HepG2 (cell line): ENCODE measurements around the gene GPLD1. TPM values are rescaled to one million over a fixed set of nuclear protein-coding genes. Genes with fewer than 3 reads are reported as not detected.

ENCODE experiments used
- CEBPB ChIP-seq: IDR thresholded peaks from 2 replicates; pipeline ENCODE4 v1.6.1; 2011; ENCODE audit warnings: low read depth, low read length, improper control_type of control experiment, borderline replicate concordance
- ELF1 ChIP-seq: sonication (generic); formaldehyde crosslinking; IDR thresholded peaks from 2 replicates; pipeline ENCODE4 v1.4.0; 2020; ENCODE audit warnings: missing genetic modification reagents
- IRF9 ChIP-seq: sonication (generic); formaldehyde crosslinking; IDR thresholded peaks from 2 replicates; pipeline ENCODE4 v1.8.0; 2022; ENCODE audit warnings: missing genetic modification reagents, mild to moderate bottlenecking, borderline replicate concordance
- PLSCR1 ChIP-seq: sonication (generic); formaldehyde crosslinking; IDR thresholded peaks from 2 replicates; pipeline ENCODE4 v1.5.0; 2020; ENCODE audit warnings: missing genetic modification reagents, mild to moderate bottlenecking, borderline replicate concordance
- SKI ChIP-seq: fragments of 450-650 bp; IDR thresholded peaks from one replicate; pipeline ENCODE4 v1.6.1; 2018; ENCODE audit warnings: mild to moderate bottlenecking; ENCODE audit not compliant: partially characterized antibody
- USF2 ChIP-seq, 2 experiments: sonication (generic) in 1 of 2; formaldehyde crosslinking in 1 of 2; IDR thresholded peaks; 2 replicates each; pipeline versions ENCODE4 v1.5.1 to v1.6.1; 2011 to 2020; ENCODE audit warnings: borderline replicate concordance in 1 of 2, low read depth in 1 of 2, low read length in 1 of 2, mild to moderate bottlenecking in 1 of 2, missing genetic modification reagents in 1 of 2, moderate library complexity in 1 of 2
- ZBTB46 ChIP-seq: sonication (generic); formaldehyde crosslinking; IDR thresholded peaks from 2 replicates; pipeline ENCODE4 v1.4.0; 2020; ENCODE audit warnings: mild to moderate bottlenecking, missing genetic modification reagents, borderline replicate concordance
- ZHX2 ChIP-seq, 2 experiments: sonication (generic) in 1 of 2; formaldehyde crosslinking in 1 of 2; IDR thresholded peaks; 2 replicates each; pipeline versions ENCODE4 v1.6.1 to v1.9.0; 2014 to 2022; ENCODE audit warnings: antibody characterized with exemption in 1 of 2, borderline replicate concordance in 1 of 2, inconsistent platforms in 1 of 2, low read depth in 1 of 2, missing genetic modification reagents in 1 of 2
- ZNF292 ChIP-seq: sonication (generic); formaldehyde crosslinking; IDR thresholded peaks from 2 replicates; pipeline ENCODE4 v1.8.1; 2022; ENCODE audit warnings: mild to moderate bottlenecking, low read depth, missing genetic modification reagents, borderline replicate concordance
- ZNF333 ChIP-seq: sonication (generic); formaldehyde crosslinking; IDR thresholded peaks from 2 replicates; pipeline ENCODE4 v1.4.0; 2020; ENCODE audit warnings: mild to moderate bottlenecking, missing genetic modification reagents, borderline replicate concordance
- ZNF746 ChIP-seq: sonication (generic); formaldehyde crosslinking; IDR thresholded peaks from 2 replicates; pipeline ENCODE4 v1.8.0; 2022; ENCODE audit warnings: mild to moderate bottlenecking, missing genetic modification reagents
- ZSCAN22 ChIP-seq: sonication (generic); formaldehyde crosslinking; IDR thresholded peaks from 2 replicates; pipeline ENCODE4 v1.4.0; 2020; ENCODE audit warnings: mild to moderate bottlenecking, missing genetic modification reagents
- polyA plus RNA-seq, 8 experiments: library from polyadenylated mRNA; depleted of rRNA in 3 of 8; stranded (reverse) in 7 of 8; unstranded in 1 of 8; fragments of >200 nt; fragmentation: Illumina TruSeq in 4 of 8; extraction: Trizol in 4 of 8; gene quantifications; 2 replicates each; pipeline versions ENCODE4 v1.2.1 to v1.2.3, GENCODE V29; 2011 to 2016; ENCODE audit warnings: low read depth in 4 of 8, missing spikeins in 1 of 8, mixed read lengths in 1 of 8; ENCODE audit not compliant: insufficient read depth in 1 of 8
- total RNA-seq, 5 experiments: library from RNA; depleted of rRNA; stranded (reverse); fragments of >200 nt; fragmentation: Illumina TruSeq; extraction: Trizol; gene quantifications; 2 replicates each; pipeline ENCODE4 v1.2.3, GENCODE V29; 2016; ENCODE audit warnings: low read depth in 1 of 5

Gene GPLD1
- total and polyA plus RNA-seq, 2 of the 13 experiments (the other 11 are each of a cell fraction or from before 2014, with no cell fraction given) = 6.2 to 7.6 TPM

GRCh38 chr6:24385536-24386269 lies 103.7 kb downstream of the GPLD1 start (continued):
- 0 out of 2 replicates have a peak, but pooled peaks have one; percentile 61 for TF ChIP-seq ZBTB46
- TF ChIP-seq ELF1 = no peak; the same call in 1 of the 2 replicates
- TF ChIP-seq ZNF746 (CRISPR knock-in tag) = peak; percentile 43; the same call in 1 of the 2 replicates
- no peak for TF ChIP-seq ZNF333
- TF ChIP-seq ZNF292 (CRISPR knock-in tag) = peak; percentile 67
- 0 out of 2 replicates have a peak, but pooled peaks have one; percentile 61 for TF ChIP-seq ZSCAN22
- TF ChIP-seq USF2 (IDR thresholded peaks at IDR 0.05; ENCODE audit: low read depth, low read length) = no peak
- no peak for TF ChIP-seq USF2 (CRISPR knock-in tag; IDR thresholded peaks at IDR 0.05; ENCODE audit: borderline replicate concordance)
- TF ChIP-seq PLSCR1 (CRISPR knock-in tag) = no peak
- TF ChIP-seq IRF9 (CRISPR knock-in tag) = 0 out of 2 replicates have a peak, but pooled peaks have one; percentile 39
- TF ChIP-seq CEBPB = peak; percentile 99
- TF ChIP-seq SKI = peak; percentile 60
- peak; percentile 39; the same call in 1 of the 2 replicates for TF ChIP-seq ZHX2 (IDR thresholded peaks at IDR 0.05; ENCODE audit: low read depth)
- no peak for TF ChIP-seq ZHX2 (CRISPR knock-in tag; IDR thresholded peaks at IDR 0.05; ENCODE audit: borderline replicate concordance)
